HG03095 (cell line): ENCODE data around the gene IFT52.
"Not testable (repeated sequence)": the region's sequence is repeated elsewhere in the genome, so short reads cannot be mapped to it uniquely, and the experiment has no call there.

Experiments
- ATAC-seq: cut with Tn5 transposase; IDR thresholded peaks from one replicate; pipeline ENCODE4 v1.9.1; 2021; ENCODE audit warnings: moderate library complexity; ENCODE audit not compliant: unreplicated experiment

IFT52 gene

GRCh38 chr20:43650997-43651525, 60.3 kb downstream of the IFT52 start:
- no peak for ATAC-seq

GRCh38 chr20:43651650-43652184, 61.0 kb downstream of the IFT52 start:
- not testable (repeated sequence) for ATAC-seq

- ATAC-seq = no peak
Observed at GRCh38 chr20:43653966-43654365, 63.2 kb downstream of the IFT52 start.

- not testable (repeated sequence) for ATAC-seq
Observed at GRCh38 chr20:43655176-43655575, 64.4 kb downstream of the IFT52 start.

GRCh38 chr20:43655937-43656336, 65.2 kb downstream of the IFT52 start:
- no peak for ATAC-seq

GRCh38 chr20:43658069-43658722, 67.5 kb downstream of the IFT52 start:
- no peak for ATAC-seq

GRCh38 chr20:43658723-43659419, 68.1 kb downstream of the IFT52 start:
- ATAC-seq = no peak

- ATAC-seq = no peak
Observed at GRCh38 chr20:43662943-43663655, 72.4 kb downstream of the IFT52 start.

GRCh38 chr20:43665466-43666176, 74.9 kb downstream of the IFT52 start:
- ATAC-seq = no peak

GRCh38 chr20:43666376-43667328, 75.9 kb downstream of the IFT52 start, which contains the start of gene MYBL2:
Gene MYBL2, plus strand, starts transcription at chr20:43667114. Its CDS starts 170 bp downstream, at chr20:43667284.
- ATAC-seq = peak; percentile 54

- no peak for ATAC-seq
Observed at GRCh38 chr20:43667341-43668132, 76.8 kb downstream of the IFT52 start.

- ATAC-seq = no peak
Observed at GRCh38 chr20:43669332-43669731, 78.6 kb downstream of the IFT52 start.

- ATAC-seq = no peak
Observed at GRCh38 chr20:43670423-43670822, 79.7 kb downstream of the IFT52 start.

GRCh38 chr20:43676368-43676767, 85.6 kb downstream of the IFT52 start:
- ATAC-seq = no peak

- ATAC-seq = peak; percentile 16
Observed at GRCh38 chr20:43680981-43681380, 90.2 kb downstream of the IFT52 start.

GRCh38 chr20:43681468-43681942, 90.8 kb downstream of the IFT52 start:
- peak; percentile 5 for ATAC-seq

GRCh38 chr20:43681991-43682410, 91.3 kb downstream of the IFT52 start:
- ATAC-seq = peak; percentile 89

- ATAC-seq = peak; percentile 27
Observed at GRCh38 chr20:43682446-43682845, 91.7 kb downstream of the IFT52 start.

- no peak for ATAC-seq
Observed at GRCh38 chr20:43686820-43687219, 96.1 kb downstream of the IFT52 start.
